ENCODE measurements around the gene RXRA. TPM values are rescaled to one million over a fixed set of nuclear protein-coding genes. Genes with fewer than 3 reads are reported as not detected.
A peak's percentile ranks its signal among the peaks of the same experiment; 100 is the strongest.

RXRA gene
- total RNA-seq, 3 donors from 2014 or later = 31.0 to 63.0 (median 31.5) TPM

- Histone ChIP-seq H3K27ac (no peak overlapping the region), H3K9me3 (no peaks in the 10 kb centered on the region), H3K4me3 (no peak overlapping the region), H3K4me1 (peaks cover 4 to 15% of the 10 kb centered on the region in 2 donors), H3K36me3 (no peaks in the 10 kb centered on the region), H3K27me3 (no peaks in the 10 kb centered on the region)
- intact Hi-C loops (cut with DNase I; ENCODE audit: low total_unique reads) = no loop called here
- DNase-seq (ENCODE audit: low spot score in 2 of 2) = no peak
- TF ChIP-seq CTCF (IDR thresholded peaks at IDR 0.05) (no peak), POLR2A (IDR thresholded peaks at IDR 0.05) (no peak), POLR2AphosphoS5 (IDR thresholded peaks at IDR 0.05) (no peak)
These were observed 35.4 kb upstream of the RXRA start for GRCh38 chr9:134290603-134291451.

- peaks cover 4 to 11% of the 10 kb centered on the region in 2 donors for H3K4me1 ChIP-seq
- no peak overlapping the region for H3K27ac ChIP-seq
- intact Hi-C loops (cut with DNase I; ENCODE audit: low total_unique reads) = no loop called here
- no peak for TF ChIP-seq POLR2AphosphoS5 (IDR thresholded peaks at IDR 0.05)
- TF ChIP-seq POLR2A (IDR thresholded peaks at IDR 0.05) = no peak
- TF ChIP-seq CTCF (IDR thresholded peaks at IDR 0.05) = no peak
- H3K27me3 ChIP-seq = no peaks in the 10 kb centered on the region
- no peaks in the 10 kb centered on the region for H3K36me3 ChIP-seq
- H3K4me3 ChIP-seq = no peak overlapping the region
- no peaks in the 10 kb centered on the region for H3K9me3 ChIP-seq
- DNase-seq (ENCODE audit: low spot score in 2 of 2) = no peak
These were observed 34.8 kb upstream of the RXRA start for GRCh38 chr9:134291452-134291881.

GRCh38 chr9:134291961-134292871 is 34.0 kb upstream of the RXRA start:
- intact Hi-C loops (cut with DNase I; ENCODE audit: low total_unique reads) = no loop called here
- DNase-seq (ENCODE audit: low spot score in 2 of 2) = no peak
- peaks cover 4% of the 10 kb centered on the region in 2 donors for H3K4me1 ChIP-seq

GRCh38 chr9:134293031-134293521 is 33.2 kb upstream of the RXRA start:
- intact Hi-C loops (cut with DNase I; ENCODE audit: low total_unique reads) = no loop called here
- Histone ChIP-seq H3K4me1 (peaks cover 0 to 4% of the 10 kb centered on the region in 2 donors), H3K27ac (peak overlapping the region in 1 of 2 donors; percentile 19), H3K36me3 (no peaks in the 10 kb centered on the region), H3K9me3 (no peaks in the 10 kb centered on the region), H3K27me3 (no peaks in the 10 kb centered on the region), H3K4me3 (peak overlapping the region in 1 of 3 donors; percentile 60)
- TF ChIP-seq POLR2A (IDR thresholded peaks at IDR 0.05) (no peak), CTCF (IDR thresholded peaks at IDR 0.05) (no peak), POLR2AphosphoS5 (IDR thresholded peaks at IDR 0.05) (no peak)
- DNase-seq (ENCODE audit: low spot score in 2 of 2) = no peak

More at GRCh38 chr9:134291961-134292871, 34.0 kb upstream of the RXRA start:
- Histone ChIP-seq H3K27ac (no peak overlapping the region), H3K4me3 (no peak overlapping the region), H3K9me3 (no peaks in the 10 kb centered on the region), H3K36me3 (no peaks in the 10 kb centered on the region), H3K27me3 (no peaks in the 10 kb centered on the region)
- no peak for TF ChIP-seq CTCF (IDR thresholded peaks at IDR 0.05)
- TF ChIP-seq POLR2AphosphoS5 (IDR thresholded peaks at IDR 0.05) = no peak
- TF ChIP-seq POLR2A (IDR thresholded peaks at IDR 0.05) = no peak
